ENCODE measurements around the gene PRR33.
"Not testable (repeated sequence)": the region's sequence is repeated elsewhere in the genome, so short reads cannot be mapped to it uniquely, and the experiment has no call there.

Gene PRR33
- total RNA-seq = 0.10 to 0.22 reads per million in 2 donors

GRCh38 chr11:1891831-1892115, at the start of gene PRR33:
PRR33 (minus strand) TSS chr11:1891895; CDS start chr11:1890584, 1,311 bp downstream.
- no peak for DNase-seq

- not testable (repeated sequence) for DNase-seq
Measured at GRCh38 chr11:1939788-1940187, 48.1 kb upstream of the PRR33 start.

- no peak for DNase-seq
Measured at GRCh38 chr11:1939006-1939625, 47.4 kb upstream of the PRR33 start.

GRCh38 chr11:1938343-1939005, 46.8 kb upstream of the PRR33 start:
- DNase-seq = no peak

GRCh38 chr11:1937616-1938342, 46.1 kb upstream of the PRR33 start:
- DNase-seq = no peak

- no peak for DNase-seq
Measured at GRCh38 chr11:1936781-1937615, 45.3 kb upstream of the PRR33 start.

GRCh38 chr11:1936072-1936780, 44.5 kb upstream of the PRR33 start:
- DNase-seq = no peak

- DNase-seq = no peak
Measured at GRCh38 chr11:1935156-1936071, 43.7 kb upstream of the PRR33 start.

GRCh38 chr11:1934335-1935155, 42.9 kb upstream of the PRR33 start:
- DNase-seq = no peak

- no peak for DNase-seq
Measured at GRCh38 chr11:1933416-1934334, 42.0 kb upstream of the PRR33 start.

- DNase-seq = no peak
Measured at GRCh38 chr11:1932681-1933080, 41.0 kb upstream of the PRR33 start.

GRCh38 chr11:1932105-1932480, 40.4 kb upstream of the PRR33 start:
- no peak for DNase-seq

GRCh38 chr11:1931341-1932104, 39.8 kb upstream of the PRR33 start:
- no peak for DNase-seq

GRCh38 chr11:1930462-1930830, 38.8 kb upstream of the PRR33 start:
- DNase-seq = no peak

- DNase-seq = no peak
Measured at GRCh38 chr11:1929621-1930461, 38.1 kb upstream of the PRR33 start.

GRCh38 chr11:1928891-1929541, 37.3 kb upstream of the PRR33 start:
- no peak for DNase-seq

GRCh38 chr11:1928470-1928890, 36.8 kb upstream of the PRR33 start:
- DNase-seq = no peak

Data from activated gamma-delta T cell (primary cell).